ENCODE data around the gene TDRD1.
A peak's percentile ranks its signal among the peaks of the same experiment; 100 is the strongest.

The TDRD1 gene

DNA sequence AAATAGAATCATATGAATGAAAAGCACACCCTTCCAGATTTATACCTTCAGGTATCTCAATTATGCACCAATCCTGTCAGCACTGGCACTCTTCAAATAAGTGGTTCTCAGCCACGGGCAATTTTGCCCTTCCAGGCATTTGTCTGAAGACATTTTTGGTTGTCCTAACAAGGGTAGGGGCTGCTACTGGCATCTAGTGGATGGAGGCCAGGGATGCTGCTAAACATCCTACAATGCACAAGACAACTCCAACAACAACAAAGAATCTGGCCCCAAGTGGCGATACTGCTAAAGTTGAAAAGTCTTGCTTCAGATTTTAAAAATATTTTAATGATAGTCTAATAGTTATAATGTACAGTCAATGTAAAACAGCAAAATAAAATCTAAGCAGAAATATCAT lies 21.2 kb upstream of the TDRD1 start:
- no peaks in the 10 kb centered on the region for H3K9me3 ChIP-seq (ENCODE audit: control insufficient read depth, insufficient read depth, low read length)
- no peak overlapping the region for H3K9ac ChIP-seq (ENCODE audit: low read depth, low read length)
- H3K4me1 ChIP-seq (ENCODE audit: control insufficient read depth, insufficient read depth, low read length): no peaks in the 10 kb centered on the region
- no peak overlapping the region for H3K4me3 ChIP-seq (ENCODE audit: low read depth, low read length)
- H3K27me3 ChIP-seq (ENCODE audit: control insufficient read depth, insufficient read depth, low read length): no peaks in the 10 kb centered on the region
- H3K36me3 ChIP-seq (ENCODE audit: control insufficient read depth, insufficient read depth, low read length): no peaks in the 10 kb centered on the region

DNA sequence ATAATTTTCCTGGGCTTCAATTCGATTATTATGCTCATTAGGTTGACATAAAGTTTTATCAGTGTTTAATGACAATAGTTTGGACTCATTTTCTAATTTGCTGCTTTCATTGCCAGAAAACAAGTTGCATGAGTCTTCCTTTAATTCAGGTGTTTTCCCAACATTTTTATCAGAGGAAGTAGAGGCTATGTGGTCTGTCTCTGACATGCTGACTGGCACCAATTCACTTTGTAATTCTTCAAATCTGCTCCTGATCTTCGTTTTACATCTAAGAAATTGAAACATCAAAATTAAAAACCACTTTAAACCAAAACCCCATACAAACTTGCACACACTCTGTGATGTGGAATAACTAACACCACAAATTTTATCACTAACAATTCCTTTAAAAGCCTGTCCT lies 16.1 kb upstream of the TDRD1 start:
- H3K4me1 ChIP-seq (ENCODE audit: control insufficient read depth, insufficient read depth, low read length): peaks cover 7% of the 10 kb centered on the region
- H3K9me3 ChIP-seq (ENCODE audit: control insufficient read depth, insufficient read depth, low read length): no peaks in the 10 kb centered on the region
- H3K36me3 ChIP-seq (ENCODE audit: control insufficient read depth, insufficient read depth, low read length): no peaks in the 10 kb centered on the region
- no peak overlapping the region for H3K9ac ChIP-seq (ENCODE audit: low read depth, low read length)
- no peaks in the 10 kb centered on the region for H3K27me3 ChIP-seq (ENCODE audit: control insufficient read depth, insufficient read depth, low read length)
- no peak overlapping the region for H3K4me3 ChIP-seq (ENCODE audit: low read depth, low read length)

DNA sequence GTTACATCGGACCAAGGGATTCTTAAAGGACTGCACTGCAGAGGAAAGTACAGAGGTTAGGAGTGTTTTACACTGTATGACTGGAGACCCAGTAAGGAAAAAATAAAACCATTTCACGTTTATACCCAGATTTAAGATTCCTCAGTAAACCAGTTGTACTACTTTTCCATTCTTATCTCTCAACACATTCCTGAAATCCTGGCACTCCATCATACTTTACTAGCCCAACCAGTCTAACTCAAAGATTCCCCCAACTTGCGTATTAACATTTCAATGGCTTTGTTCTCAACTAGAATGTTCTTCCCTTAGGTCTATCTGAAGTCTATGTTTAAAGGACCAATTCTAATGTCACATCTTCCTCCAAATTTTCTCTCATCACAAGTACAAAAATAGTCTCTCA lies 13.1 kb upstream of the TDRD1 start:
- Histone ChIP-seq H3K36me3 (ENCODE audit: control insufficient read depth, insufficient read depth, low read length) (no peaks in the 10 kb centered on the region), H3K9ac (ENCODE audit: low read depth, low read length) (no peak overlapping the region), H3K9me3 (ENCODE audit: control insufficient read depth, insufficient read depth, low read length) (peaks cover 4% of the 10 kb centered on the region), H3K27me3 (ENCODE audit: control insufficient read depth, insufficient read depth, low read length) (no peaks in the 10 kb centered on the region), H3K4me3 (ENCODE audit: low read depth, low read length) (no peak overlapping the region), H3K4me1 (ENCODE audit: control insufficient read depth, insufficient read depth, low read length) (peaks cover 7% of the 10 kb centered on the region)

- Histone ChIP-seq H3K4me1 (ENCODE audit: control insufficient read depth, insufficient read depth, low read length) (peaks cover 7% of the 10 kb centered on the region), H3K27me3 (ENCODE audit: control insufficient read depth, insufficient read depth, low read length) (no peaks in the 10 kb centered on the region), H3K4me3 (ENCODE audit: low read depth, low read length) (no peak overlapping the region), H3K9ac (ENCODE audit: low read depth, low read length) (no peak overlapping the region), H3K36me3 (ENCODE audit: control insufficient read depth, insufficient read depth, low read length) (no peaks in the 10 kb centered on the region), H3K9me3 (ENCODE audit: control insufficient read depth, insufficient read depth, low read length) (peaks cover 4% of the 10 kb centered on the region)
These were observed 12.7 kb upstream of the TDRD1 start for GRCh38 chr10:114166494-114166893.

- Histone ChIP-seq H3K9ac (ENCODE audit: low read depth, low read length) (no peak overlapping the region), H3K27me3 (ENCODE audit: control insufficient read depth, insufficient read depth, low read length) (no peaks in the 10 kb centered on the region), H3K36me3 (ENCODE audit: control insufficient read depth, insufficient read depth, low read length) (no peaks in the 10 kb centered on the region), H3K4me3 (ENCODE audit: low read depth, low read length) (no peak overlapping the region), H3K4me1 (ENCODE audit: control insufficient read depth, insufficient read depth, low read length) (peaks cover 14% of the 10 kb centered on the region), H3K9me3 (ENCODE audit: control insufficient read depth, insufficient read depth, low read length) (peaks cover 4% of the 10 kb centered on the region)
These were observed 11.2 kb upstream of the TDRD1 start for GRCh38 chr10:114167985-114168384.

GRCh38 chr10:114168450-114169009 lies 10.6 kb upstream of the TDRD1 start:
- Histone ChIP-seq H3K36me3 (ENCODE audit: control insufficient read depth, insufficient read depth, low read length) (no peaks in the 10 kb centered on the region), H3K9me3 (ENCODE audit: control insufficient read depth, insufficient read depth, low read length) (peaks cover 4% of the 10 kb centered on the region), H3K27me3 (ENCODE audit: control insufficient read depth, insufficient read depth, low read length) (no peaks in the 10 kb centered on the region), H3K9ac (ENCODE audit: low read depth, low read length) (no peak overlapping the region), H3K4me1 (ENCODE audit: control insufficient read depth, insufficient read depth, low read length) (peaks cover 14% of the 10 kb centered on the region), H3K4me3 (ENCODE audit: low read depth, low read length) (no peak overlapping the region)

GRCh38 chr10:114172216-114172615 lies 6.9 kb upstream of the TDRD1 start:
- peak overlapping the region; percentile 96 for H3K4me3 ChIP-seq (ENCODE audit: low read depth, low read length)
- H3K36me3 ChIP-seq (ENCODE audit: control insufficient read depth, insufficient read depth, low read length): no peaks in the 10 kb centered on the region
- peaks cover 7% of the 10 kb centered on the region for H3K4me1 ChIP-seq (ENCODE audit: control insufficient read depth, insufficient read depth, low read length)
- H3K9ac ChIP-seq (ENCODE audit: low read depth, low read length): no peak overlapping the region
- peaks cover 11% of the 10 kb centered on the region for H3K27me3 ChIP-seq (ENCODE audit: control insufficient read depth, insufficient read depth, low read length)
- peaks cover 4% of the 10 kb centered on the region for H3K9me3 ChIP-seq (ENCODE audit: control insufficient read depth, insufficient read depth, low read length)

DNA sequence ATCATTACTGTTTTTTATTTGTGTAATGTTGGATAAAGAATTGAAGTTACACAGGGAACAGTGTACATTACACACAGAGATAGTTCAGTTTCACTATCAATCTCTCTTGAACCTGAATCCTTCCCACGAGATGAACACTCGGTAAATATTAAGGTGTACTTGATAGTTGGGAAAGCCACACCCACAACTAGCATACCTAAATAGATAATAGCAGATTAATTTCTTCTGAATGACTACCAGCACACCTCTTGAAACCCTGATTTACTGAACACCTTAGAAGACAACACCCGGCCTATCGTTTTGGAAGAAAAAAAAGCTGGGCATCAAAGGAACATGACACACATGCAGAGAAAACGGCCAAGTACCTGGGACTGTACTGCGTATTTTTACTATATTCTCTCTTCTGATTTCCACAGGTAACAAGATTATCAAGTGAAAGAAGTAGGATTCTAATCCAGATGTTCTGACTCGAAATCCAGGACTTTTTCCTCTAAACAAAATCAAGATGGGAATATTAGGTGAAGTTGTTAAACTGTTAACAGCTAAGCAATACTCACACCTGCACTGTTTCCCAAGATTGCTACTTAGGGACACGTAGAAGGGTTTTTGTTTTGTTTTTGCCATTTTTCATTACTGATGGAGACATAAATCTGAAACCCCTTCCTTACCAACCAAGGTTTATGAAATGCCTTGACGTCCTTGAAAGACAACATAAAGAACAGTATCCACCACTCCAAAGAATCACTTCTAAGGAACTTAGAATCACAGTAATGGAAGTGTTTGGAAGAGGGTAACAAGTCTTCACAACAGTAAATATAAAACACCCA lies 6.2 kb upstream of the TDRD1 start:
- Histone ChIP-seq H3K36me3 (ENCODE audit: control insufficient read depth, insufficient read depth, low read length) (no peaks in the 10 kb centered on the region), H3K4me3 (ENCODE audit: low read depth, low read length) (peak overlapping the region; percentile 96)

DNA sequence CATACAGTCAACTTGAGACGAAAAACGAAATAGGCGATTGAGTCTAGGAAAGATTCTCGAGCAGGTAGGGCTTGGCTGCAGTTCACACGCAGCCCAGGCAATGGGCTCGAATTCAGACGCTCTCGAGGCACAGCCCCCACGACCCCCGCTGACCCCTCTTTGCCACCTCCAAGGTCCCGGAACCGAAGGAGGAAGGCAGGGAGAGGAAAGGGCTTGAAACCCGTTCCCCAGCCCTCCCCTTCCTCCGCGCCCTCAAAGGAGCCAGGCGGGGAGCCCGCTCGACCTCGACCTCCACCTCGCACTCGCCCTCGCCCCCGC lies 5.6 kb upstream of the TDRD1 start:
- Histone ChIP-seq H3K27me3 (ENCODE audit: control insufficient read depth, insufficient read depth, low read length) (peaks cover 16% of the 10 kb centered on the region), H3K36me3 (ENCODE audit: control insufficient read depth, insufficient read depth, low read length) (no peaks in the 10 kb centered on the region), H3K4me3 (ENCODE audit: low read depth, low read length) (peak overlapping the region; percentile 96), H3K4me1 (ENCODE audit: control insufficient read depth, insufficient read depth, low read length) (peaks cover 7% of the 10 kb centered on the region), H3K9ac (ENCODE audit: low read depth, low read length) (peak overlapping the region; percentile 93), H3K9me3 (ENCODE audit: control insufficient read depth, insufficient read depth, low read length) (peaks cover 1% of the 10 kb centered on the region)

More for the DNA sequence above, 6.2 kb upstream of the TDRD1 start:
- H3K9ac ChIP-seq (ENCODE audit: low read depth, low read length): peak overlapping the region; percentile 93
- H3K4me1 ChIP-seq (ENCODE audit: control insufficient read depth, insufficient read depth, low read length): peaks cover 7% of the 10 kb centered on the region
- H3K9me3 ChIP-seq (ENCODE audit: control insufficient read depth, insufficient read depth, low read length): peaks cover 4% of the 10 kb centered on the region
- H3K27me3 ChIP-seq (ENCODE audit: control insufficient read depth, insufficient read depth, low read length): peaks cover 11% of the 10 kb centered on the region

DNA sequence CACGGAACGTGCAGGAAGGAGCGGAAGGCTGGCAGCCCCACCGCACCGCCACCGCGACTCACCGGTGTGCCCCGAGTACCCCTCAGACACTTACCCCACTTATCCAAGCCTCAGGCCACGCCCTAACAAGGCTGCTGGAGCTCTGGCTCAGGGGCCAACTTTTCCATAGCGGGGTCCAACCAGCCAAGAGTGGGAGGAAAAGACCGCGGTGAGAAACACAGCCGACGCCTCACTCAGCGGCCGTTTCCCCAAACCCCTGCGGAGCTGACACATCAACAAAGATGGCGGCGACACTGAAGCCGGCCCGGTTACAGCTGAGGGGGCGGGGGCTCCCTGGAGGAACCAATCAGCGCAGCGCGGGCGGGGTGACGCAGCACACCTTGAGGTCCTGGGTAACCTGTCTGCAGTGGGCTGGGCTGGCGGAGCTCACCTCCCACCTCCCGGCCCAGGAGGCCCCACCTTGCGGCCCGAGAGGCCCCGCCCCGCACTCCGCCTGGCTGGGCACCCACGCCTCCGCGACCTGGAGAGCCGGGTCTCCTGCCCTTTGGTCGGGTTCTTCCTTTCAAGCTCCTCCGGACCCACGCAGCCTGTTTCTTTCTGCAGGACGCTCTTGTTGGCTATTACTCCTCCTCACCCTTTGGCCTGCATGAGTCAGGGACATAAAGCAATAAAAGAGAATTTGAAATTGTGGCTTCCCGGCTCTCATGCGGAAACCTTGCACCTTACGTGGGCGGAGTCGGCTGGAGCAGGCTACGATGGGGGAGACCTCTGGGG lies 5.0 kb upstream of the TDRD1 start, which contains the start of gene CCDC186:
TSS of gene CCDC186 (minus strand) at position 283 of the 774 bp plus-strand sequence. CDS start 10,935 bp downstream, outside the sequence.
- Histone ChIP-seq H3K4me1 (ENCODE audit: control insufficient read depth, insufficient read depth, low read length) (peaks cover 7% of the 10 kb centered on the region), H3K27me3 (ENCODE audit: control insufficient read depth, insufficient read depth, low read length) (peaks cover 21% of the 10 kb centered on the region), H3K9ac (ENCODE audit: low read depth, low read length) (peak within 1 kb of the TSS; percentile 93), H3K36me3 (ENCODE audit: control insufficient read depth, insufficient read depth, low read length) (no peaks in the 10 kb centered on the region), H3K4me3 (ENCODE audit: low read depth, low read length) (peak within 1 kb of the TSS; percentile 96), H3K9me3 (ENCODE audit: control insufficient read depth, insufficient read depth, low read length) (no peaks in the 10 kb centered on the region)

DNA sequence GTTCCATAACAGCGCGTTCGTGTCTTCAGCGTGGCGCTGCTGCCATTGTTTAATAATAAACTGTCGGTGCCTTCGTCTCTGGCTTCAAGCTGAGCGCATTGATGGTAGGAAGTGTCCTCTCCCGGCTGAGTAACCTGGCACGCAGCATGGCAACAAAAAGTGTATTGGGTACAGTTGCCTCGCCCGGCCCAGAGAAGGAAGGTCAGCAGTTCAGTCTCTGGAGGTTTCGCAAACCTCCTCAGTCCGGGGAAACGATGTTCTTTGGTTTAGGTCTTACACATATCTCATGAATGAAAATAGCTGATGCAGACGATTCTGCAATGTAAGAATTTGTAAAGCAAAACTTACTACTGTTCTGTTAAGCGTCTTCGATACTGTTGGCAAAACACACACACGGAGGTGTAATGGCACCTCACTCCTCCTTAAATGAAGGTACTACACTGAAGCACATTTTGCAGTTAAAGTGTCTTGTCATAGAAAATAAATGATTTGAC lies 4.4 kb upstream of the TDRD1 start:
- H3K4me3 ChIP-seq (ENCODE audit: low read depth, low read length): peak overlapping the region; percentile 67
- H3K27me3 ChIP-seq (ENCODE audit: control insufficient read depth, insufficient read depth, low read length): peaks cover 21% of the 10 kb centered on the region
- no peaks in the 10 kb centered on the region for H3K9me3 ChIP-seq (ENCODE audit: control insufficient read depth, insufficient read depth, low read length)
- H3K4me1 ChIP-seq (ENCODE audit: control insufficient read depth, insufficient read depth, low read length): peaks cover 7% of the 10 kb centered on the region
- no peak overlapping the region for H3K9ac ChIP-seq (ENCODE audit: low read depth, low read length)
- no peaks in the 10 kb centered on the region for H3K36me3 ChIP-seq (ENCODE audit: control insufficient read depth, insufficient read depth, low read length)
